SK-N-MC (cell line): ENCODE results near the gene B9D2.

Source experiments
- EZH2 ChIP-seq: fragments of 200-600 bp; sonication (generic); IDR thresholded peaks from one replicate; pipeline ENCODE4 v1.6.1; 2017; ENCODE audit warnings: antibody characterized with exemption
- FOXP2 ChIP-seq: optimal IDR thresholded peaks from 2 replicates; pipeline ENCODE3; 2011; ENCODE audit warnings: mild to moderate bottlenecking, moderate library complexity; ENCODE audit not compliant: insufficient read depth; ENCODE audit errors: extremely low read length, control extremely low read depth
- POLR2AphosphoS5 ChIP-seq: IDR thresholded peaks from 2 replicates; pipeline ENCODE4 v1.6.1; 2012; ENCODE audit warnings: mild to moderate bottlenecking, low read depth, low read length, borderline replicate concordance

DNA sequence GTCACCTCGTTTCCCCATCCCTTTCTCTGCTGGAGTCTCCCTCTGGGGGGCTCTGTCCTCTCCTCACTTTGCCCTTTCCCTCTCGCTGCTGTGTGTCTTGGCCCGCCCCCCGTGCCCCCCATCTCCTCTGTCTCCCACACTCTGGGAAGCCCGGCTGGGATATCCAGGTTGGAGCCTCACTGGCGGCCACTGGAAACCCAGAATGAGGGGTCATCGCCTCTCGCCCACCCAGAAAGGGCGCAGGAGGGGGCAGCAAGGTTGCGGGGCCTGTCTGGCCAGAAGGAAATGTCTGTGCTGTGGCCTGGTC lies 38.4 kb downstream of the B9D2 start:
- no peak; the same call in 1 of the 2 replicates for TF ChIP-seq POLR2AphosphoS5
- no peak for TF ChIP-seq EZH2
- TF ChIP-seq FOXP2: no peak
